ENCODE data around the gene PAFAH1B2. TPM values are rescaled to one million over a fixed set of nuclear protein-coding genes. Genes with fewer than 3 reads are reported as not detected.

The PAFAH1B2 gene
- total and polyA plus RNA-seq, 2 donors (not counting 3 experiments of a cell fraction or from before 2014, with no cell fraction given): 34.2 to 128 TPM

DNA sequence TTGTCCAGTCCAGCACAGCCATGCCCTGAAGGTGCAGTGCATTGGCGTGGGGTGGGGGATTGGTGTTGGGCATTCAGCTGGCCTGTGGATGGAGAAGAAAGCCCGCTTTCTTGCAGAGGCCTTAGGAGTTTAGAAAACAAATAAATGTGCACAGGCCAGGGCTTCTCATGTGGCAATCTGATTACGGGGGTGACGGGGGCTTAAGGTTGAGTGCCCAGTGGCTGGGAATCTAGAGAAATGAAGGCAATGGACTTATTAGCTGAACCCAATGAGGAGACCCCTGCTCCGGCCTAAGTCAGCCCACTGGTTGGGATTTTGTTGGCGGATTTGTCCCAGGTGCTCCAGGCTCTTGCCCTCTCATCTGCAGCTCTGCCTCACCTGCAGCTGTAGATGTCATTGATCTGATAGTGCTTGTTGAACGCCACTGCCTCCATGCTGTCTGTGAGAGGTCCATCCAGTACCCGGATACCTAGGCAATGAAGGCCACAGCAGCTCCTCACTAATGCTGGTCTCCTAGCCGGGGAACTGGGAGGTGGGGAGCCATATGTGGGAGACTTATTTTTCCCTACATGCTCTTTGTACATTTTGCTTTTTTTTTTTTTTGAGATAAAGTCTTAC lies 81.6 kb downstream of the PAFAH1B2 start:
- no peak for DNase-seq (ENCODE audit: low read depth, low spot score)
- no peak overlapping the region for H3K4me2 ChIP-seq (ENCODE audit: insufficient read depth, low read length)
- H2AFZ ChIP-seq (ENCODE audit: low read depth, low read length): no peak overlapping the region
- no TSS peak for BruUV-seq (replicated peaks)
- H3K4me3 ChIP-seq (replicated peaks in 1 of 3; ENCODE audit: insufficient read depth in 1 of 3, low read depth in 1 of 3, low read length in 3 of 3): no peak overlapping the region
- peaks cover 3% of the 10 kb centered on the region for H3K4me1 ChIP-seq (ENCODE audit: control insufficient read depth, extremely low read depth, insufficient read depth, low read length)
- no peak for FAIRE-seq
- H3K27me3 ChIP-seq (ENCODE audit: control insufficient read depth in 2 of 2, insufficient read depth in 2 of 2, low read length in 2 of 2): no peaks in the 10 kb centered on the region
- CTCF ChIA-PET: interaction anchor here (0.9 to 5.2 kb wide), 18 partner anchors 9 to 580 kb away, joined by 3 to 90 read pairs (median 6); partner anchors contain the start of genes APOA5, PAFAH1B2 and SIDT2
- H3K36me3 ChIP-seq (ENCODE audit: control insufficient read depth in 2 of 2, extremely low read depth in 1 of 2, insufficient read depth in 2 of 2, low read length in 2 of 2): peaks cover 0 to 31% of the 10 kb centered on the region in 2 experiments
- H3K9ac ChIP-seq (replicated peaks; ENCODE audit: extremely low read depth, insufficient read depth, low read length): no peak overlapping the region
- intact Hi-C loops (cut with micrococcal nuclease): loop anchor here (1.0 to 2.0 kb wide), 5 partner anchors 44 to 493 kb away; partner anchors contain the start of gene APOA5
- H3K79me2 ChIP-seq (ENCODE audit: control insufficient read depth, insufficient read depth, low read length): peaks cover 2% of the 10 kb centered on the region
- TF ChIP-seq EZH2 (IDR thresholded peaks at IDR 0.05; ENCODE audit: borderline replicate concordance, low read depth, low read length, severe bottlenecking) (no peak), GATA2 (IDR thresholded peaks at IDR 0.05; ENCODE audit: insufficient read depth, insufficient read length, low read depth, low read length) (no peak), POLR2A (IDR thresholded peaks at IDR 0.05; ENCODE audit: low read depth, low read length) (no peak)
- TF ChIP-seq, protein P1, sequence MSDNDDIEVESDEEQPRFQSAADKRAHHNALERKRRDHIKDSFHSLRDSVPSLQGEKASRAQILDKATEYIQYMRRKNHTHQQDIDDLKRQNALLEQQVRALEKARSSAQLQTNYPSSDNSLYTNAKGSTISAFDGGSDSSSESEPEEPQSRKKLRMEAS (IDR thresholded peaks at IDR 0.05; ENCODE audit: insufficient read depth, insufficient read length): no peak
- H3K27ac ChIP-seq (ENCODE audit: insufficient read depth, low read depth, low read length): no peak overlapping the region
- H3K9me3 ChIP-seq (replicated peaks; ENCODE audit: control insufficient read depth, insufficient read depth, low read length): no peaks in the 10 kb centered on the region
- no peaks in the 10 kb centered on the region for H3K9me1 ChIP-seq (replicated peaks; ENCODE audit: control insufficient read depth, extremely low read depth, insufficient read depth, low read length)
- POLR2A ChIA-PET: no interaction called here
- no peaks in the 10 kb centered on the region for H4K20me1 ChIP-seq (replicated peaks; ENCODE audit: control insufficient read depth, extremely low read depth, insufficient read depth, low read length)
- dilution Hi-C loops (cut with MboI; ENCODE audit: extremely low pct_ligation_motif_present, low sequenced_read_pairs): no loop called here

Other genes with a start within 250 kb of the PAFAH1B2 start
- gene SIK3, start 45.9 kb upstream of the PAFAH1B2 start, total RNA-seq: 20.6 and 21.3 TPM in 2 replicates
- gene SIK3, start 45.9 kb upstream of the PAFAH1B2 start, polyA plus RNA-seq: 9.0 and 10.3 TPM in 2 replicates
- gene SIDT2, start 34.5 kb downstream of the PAFAH1B2 start, total RNA-seq: 26.0 and 28.7 TPM in 2 replicates
- 34.5 and 37.5 TPM in 2 replicates for gene SIDT2, start 34.5 kb downstream of the PAFAH1B2 start, polyA plus RNA-seq
- gene TAGLN, start 55.1 kb downstream of the PAFAH1B2 start, total RNA-seq: 17.9 and 20.8 TPM in 2 replicates
- gene TAGLN, start 55.1 kb downstream of the PAFAH1B2 start, polyA plus RNA-seq: 113 and 159 TPM in 2 replicates
- gene PCSK7, start 87.8 kb downstream of the PAFAH1B2 start, total RNA-seq: 68.0 and 72.7 TPM in 2 replicates
- 40.8 and 43.2 TPM in 2 replicates for gene PCSK7, start 87.8 kb downstream of the PAFAH1B2 start, polyA plus RNA-seq
- gene RNF214, start 88.4 kb downstream of the PAFAH1B2 start, total RNA-seq: 26.1 and 28.2 TPM in 2 replicates
- gene RNF214, start 88.4 kb downstream of the PAFAH1B2 start, polyA plus RNA-seq: 24.3 and 26.1 TPM in 2 replicates
- gene BACE1-AS, start 147.1 kb downstream of the PAFAH1B2 start, total RNA-seq: 6.1 and 7.6 TPM in 2 replicates
- gene BACE1-AS, start 147.1 kb downstream of the PAFAH1B2 start, polyA plus RNA-seq: 8.1 and 9.3 TPM in 2 replicates
- 28.8 and 29.3 TPM in 2 replicates for gene BACE1, start 172.0 kb downstream of the PAFAH1B2 start, total RNA-seq
- 28.4 and 29.6 TPM in 2 replicates for gene BACE1, start 172.0 kb downstream of the PAFAH1B2 start, polyA plus RNA-seq
- gene CEP164, start 183.6 kb downstream of the PAFAH1B2 start, total RNA-seq: 39.5 and 48.4 TPM in 2 replicates
- gene CEP164, start 183.6 kb downstream of the PAFAH1B2 start, polyA plus RNA-seq: 21.3 and 22.7 TPM in 2 replicates

All from endothelial cell of umbilical vein (primary cell).